GM12878 (cell line): ENCODE data around the gene PIGQ. TPM values are rescaled to one million over a fixed set of nuclear protein-coding genes. Genes with fewer than 3 reads are reported as not detected.

Experiments
- ATAC-seq: fragments of 200-7000 bp; cut with Tn5 transposase; 3 replicates; pipeline ENCODE4 v1.9.1; 2020; ENCODE audit warnings: mild to moderate bottlenecking, moderate library complexity
- BruUV-seq: library from RNA; stranded (reverse); fragments of 400-500 nt; replicated peaks from 2 replicates; lab custom pipeline; 2021; lab: Mats Ljungman, UMichigan
- CTCF ChIA-PET: fragments of 300-600 bp; sonication (Branson Sonifier 250); formaldehyde crosslinking; extraction: SDS; loops from one replicate; lab custom pipeline; 2021; ENCODE audit warnings: inconsistent platforms; lab: Yijun Ruan, JAX
- POLR2A ChIA-PET: fragments of 350-600 bp; formaldehyde crosslinking; extraction: SDS; loops from one replicate; lab custom pipeline; 2021; ENCODE audit warnings: inconsistent platforms; lab: Charles Lee
- RAD21 ChIA-PET: fragments of 300-600 bp; sonication (Branson Sonifier 250); formaldehyde crosslinking; loops from one replicate; lab custom pipeline; 2023; ENCODE audit warnings: antibody characterized with exemption; ENCODE audit not compliant: unreplicated experiment; lab: Charles Lee
- SMC1A ChIA-PET: fragments of 300-600 bp; sonication (Branson Sonifier 250); formaldehyde crosslinking; loops from one replicate; lab custom pipeline; 2023; ENCODE audit not compliant: unreplicated experiment, uncharacterized antibody; lab: Charles Lee
- DNase-seq: peaks from one replicate; pipeline ENCODE4 v3.0.0-alpha.2; 2011; ENCODE audit warnings: low read depth, low spot score
- FAIRE-seq: peaks from 3 replicates; lab custom pipeline; 2011; peaks lifted over from hg19 to GRCh38; lab: Jason Lieb, UNC
- H2AFZ ChIP-seq: 2 replicates; pipeline ENCODE4 v1.6.0; 2011; ENCODE audit warnings: low read depth, low read length, control low read depth; ENCODE audit not compliant: control insufficient read depth
- H3K27ac ChIP-seq: 2 replicates; pipeline ENCODE4 v1.5.1; 2011; ENCODE audit warnings: control low read depth; ENCODE audit not compliant: control insufficient read depth, insufficient read depth
- H3K27me3 ChIP-seq, 2 experiments: replicated peaks in 1 of 2; 2 replicates each; pipeline versions ENCODE4 v1.6.0 to v1.6.1; 2011; ENCODE audit warnings: low read length in 1 of 2; ENCODE audit not compliant: control insufficient read depth in 2 of 2, insufficient read depth in 2 of 2
- H3K36me3 ChIP-seq, 2 experiments: 2 replicates each; pipeline ENCODE4 v1.5.1; 2011; ENCODE audit warnings: low read length in 1 of 2; ENCODE audit not compliant: control insufficient read depth in 2 of 2, insufficient read depth in 2 of 2
- H3K4me1 ChIP-seq: 2 replicates; pipeline ENCODE4 v1.6.1; 2011; ENCODE audit warnings: mild to moderate bottlenecking, low read length, moderate library complexity, mixed read lengths; ENCODE audit not compliant: control insufficient read depth, insufficient read depth
- H3K4me2 ChIP-seq: 2 replicates; pipeline ENCODE4 v1.6.0; 2011; ENCODE audit warnings: control low read depth; ENCODE audit not compliant: control insufficient read depth, insufficient read depth
- H3K4me3 ChIP-seq: fragments of 200-600 bp; sonication (generic); 2 replicates; pipeline ENCODE4 v1.5.1; 2016
- H3K79me2 ChIP-seq: 2 replicates; pipeline ENCODE4 v1.6.0; 2011; ENCODE audit warnings: low read length; ENCODE audit not compliant: control insufficient read depth, insufficient read depth
- H3K9ac ChIP-seq: 2 replicates; pipeline ENCODE4 v1.8.0; 2011; ENCODE audit warnings: low read length, control low read depth, mixed read lengths; ENCODE audit not compliant: control insufficient read depth, insufficient read depth
- H3K9me3 ChIP-seq: replicated peaks from 3 replicates; pipeline ENCODE4 v1.5.1; 2011; ENCODE audit warnings: mild to moderate bottlenecking, low read length; ENCODE audit not compliant: control insufficient read depth, insufficient read depth
- H4K20me1 ChIP-seq: 2 replicates; pipeline ENCODE4 v1.6.0; 2011; ENCODE audit not compliant: control insufficient read depth, insufficient read depth
- CREM ChIP-seq: IDR thresholded peaks from 2 replicates; pipeline ENCODE4 v1.6.1; 2014; ENCODE audit warnings: antibody characterized with exemption, low read depth
- FOXM1 ChIP-seq: IDR thresholded peaks from 2 replicates; pipeline ENCODE4 v1.6.1; 2012; ENCODE audit warnings: low read depth, mild to moderate bottlenecking, inconsistent platforms, low read length, moderate library complexity
- HDGF ChIP-seq: fragments of 450-650 bp; IDR thresholded peaks from 2 replicates; pipeline ENCODE4 v1.6.1; 2016; ENCODE audit warnings: antibody characterized with exemption
- IKZF2 ChIP-seq, 2 experiments: fragments of 450-650 bp; IDR thresholded peaks; 2 replicates each; pipeline ENCODE4 v1.6.1; 2017; ENCODE audit warnings: mild to moderate bottlenecking in 2 of 2, moderate library complexity in 2 of 2
- KLF5 ChIP-seq: fragments of 450-650 bp; IDR thresholded peaks from 2 replicates; pipeline ENCODE4 v1.6.1; 2014; ENCODE audit warnings: mild to moderate bottlenecking; ENCODE audit not compliant: partially characterized antibody
- MEF2B ChIP-seq: fragments of 450-650 bp; IDR thresholded peaks from 2 replicates; pipeline ENCODE4 v1.6.1; 2018; ENCODE audit warnings: mild to moderate bottlenecking, moderate library complexity; ENCODE audit not compliant: partially characterized antibody, poor library complexity, severe bottlenecking
- MXI1 ChIP-seq: fragments of 150-350 bp; IDR thresholded peaks from 2 replicates; pipeline ENCODE4 v1.6.1; 2011; ENCODE audit warnings: low read depth, mild to moderate bottlenecking, inconsistent platforms, low read length, improper control_type of control experiment
- POLR2A ChIP-seq: IDR thresholded peaks from 2 replicates; pipeline ENCODE4 v1.6.1; 2011; ENCODE audit warnings: low read depth, mild to moderate bottlenecking, low read length
- RUNX3 ChIP-seq: IDR thresholded peaks from 2 replicates; pipeline ENCODE4 v1.6.1; 2012; ENCODE audit warnings: low read length, inconsistent platforms
- TAF1 ChIP-seq: IDR thresholded peaks from 2 replicates; pipeline ENCODE4 v1.6.1; 2011; ENCODE audit warnings: mild to moderate bottlenecking, low read depth, low read length, borderline replicate concordance
- YY1 ChIP-seq: IDR thresholded peaks from 2 replicates; pipeline ENCODE4 v1.6.1; 2011; ENCODE audit warnings: low read depth, mild to moderate bottlenecking, low read length
- WGBS: methylation state at CpG from one replicate; pipeline ENCODE4 v1.1.6; 2016; ENCODE audit warnings: low lambda C conversion rate; ENCODE audit not compliant: insufficient replicate concordance, insufficient coverage; ENCODE audit errors: missing lambda C conversion rate; 5-methylcytosine and 5-hydroxymethylcytosine counted together
- in situ Hi-C: fragments of 300-500 bp; cut with MboI; formaldehyde crosslinking; loops from 9 replicates; pipeline ENCODE4 v1.14.3; 2018; ENCODE audit warnings: mixed read lengths
- intact Hi-C: fragments of 100-400 bp; cut with micrococcal nuclease; formaldehyde crosslinking; loops from one replicate; pipeline ENCODE4 v1.14.2; 2022; ENCODE audit not compliant: unreplicated experiment
- polyA plus RNA-seq, 11 experiments: library from polyadenylated mRNA; depleted of rRNA in 4 of 11; unstranded in 6 of 11; stranded (reverse) in 5 of 11; fragments of >200 nt; fragmentation: Nextera tagmentation in 4 of 11; fragmentation: Illumina TruSeq in 1 of 11; extraction: Ambion mirVana in 4 of 11; extraction: Trizol in 1 of 11; gene quantifications; 1 replicate in 1 of 11; 2 replicates in 10 of 11; pipeline versions ENCODE4 v1.2.1 to v1.2.3, GENCODE V29; 2011 to 2016; ENCODE audit warnings: inconsistent platforms in 2 of 11, missing spikeins in 2 of 11, low read depth in 1 of 11
- total RNA-seq, 4 experiments: library from RNA; depleted of rRNA in 3 of 4; stranded (reverse); fragments of >200 nt in 3 of 4; fragmentation: Illumina TruSeq in 1 of 4; extraction: Trizol in 1 of 4; gene quantifications; 2 replicates each; pipeline versions ENCODE4 v1.2.1 to v1.2.3, GENCODE V29; 2013 to 2021
- TF ChIP-seq, protein P1 (sequence below): fragments of 450-650 bp; IDR thresholded peaks from 2 replicates; pipeline ENCODE4 v1.6.1; 2014; ENCODE audit warnings: mild to moderate bottlenecking
- TF ChIP-seq, protein P2 (sequence below), 3 experiments: IDR thresholded peaks in 2 of 3; conservative IDR thresholded peaks in 1 of 3; 2 replicates each; pipeline ENCODE4 v1.5.1; 2011; ENCODE audit warnings: low read depth in 3 of 3, low read length in 3 of 3, mild to moderate bottlenecking in 3 of 3, control low read depth in 2 of 3, moderate library complexity in 2 of 3, inconsistent platforms in 1 of 3, mixed read lengths in 1 of 3; ENCODE audit not compliant: control insufficient read depth in 2 of 3, insufficient read depth in 1 of 3; ENCODE audit errors: extremely low read depth in 1 of 3

PIGQ gene
- total and polyA plus RNA-seq, 10 of the 15 experiments (the other 5 are each of a cell fraction or from before 2014, with no cell fraction given) = 1.8 to 31.3 (median 17.5) TPM; not detected in 1

DNA sequence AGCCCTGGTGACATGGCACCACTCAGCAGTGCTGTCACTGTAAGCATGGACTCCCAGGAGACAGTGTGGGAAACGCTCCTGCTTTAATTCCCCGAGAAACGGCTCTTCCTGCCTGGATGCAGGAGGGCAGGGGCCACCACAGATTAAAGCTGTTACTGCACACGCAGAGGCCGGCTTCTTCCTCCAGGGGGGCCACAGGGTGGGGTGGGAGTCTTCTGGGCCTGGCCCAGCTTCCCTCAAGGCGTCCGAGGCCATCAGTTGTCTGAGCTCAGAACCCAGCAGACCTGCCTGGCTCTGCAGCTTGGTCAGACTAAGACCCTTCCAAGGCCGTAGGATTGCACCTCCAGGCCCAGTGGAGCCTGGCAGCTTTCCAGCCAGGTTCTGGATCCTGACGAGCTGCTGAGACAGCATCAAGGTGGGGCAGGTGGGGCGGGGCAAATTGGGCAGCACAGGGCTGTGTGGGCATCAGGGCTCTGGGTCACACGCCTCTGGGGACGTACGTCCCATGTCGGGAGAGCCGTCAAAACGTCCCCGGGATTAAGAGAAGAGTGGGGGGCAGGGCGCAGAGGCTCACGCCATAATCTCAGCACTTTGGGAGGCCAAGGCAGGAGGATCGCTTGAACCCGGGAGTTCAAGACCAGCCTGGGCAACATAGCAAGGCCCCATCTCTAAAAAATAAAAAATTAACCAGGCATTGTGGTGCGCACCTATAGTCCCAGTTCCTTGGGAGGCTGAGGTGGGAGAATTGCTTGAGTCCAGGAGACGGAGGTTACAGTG lies 47.3 kb upstream of the PIGQ start:
- Histone ChIP-seq H2AFZ (no peak overlapping the region), H3K4me3 (no peak overlapping the region), H3K27ac (no peak overlapping the region), H3K4me2 (no peak overlapping the region), H3K9ac (no peak overlapping the region), H3K9me3 (no peaks in the 10 kb centered on the region), H3K36me3 (peaks cover 0 to 2% of the 10 kb centered on the region in 2 experiments; a peak in 3 of 4 replicates), H3K27me3 (no peaks in the 10 kb centered on the region), H4K20me1 (no peaks in the 10 kb centered on the region; the same call in 1 of the 2 replicates), H3K79me2 (peaks cover 20% of the 10 kb centered on the region), H3K4me1 (peaks cover 25% of the 10 kb centered on the region)
- POLR2A ChIA-PET = no interaction called here
- WGBS = 90% methylated on average over 23 of the region's 23 CpGs
- intact Hi-C loops = no loop called here
- TF ChIP-seq MEF2B (no peak), POLR2A (peak; percentile 23; the same call in 1 of the 2 replicates)
- no TSS peak for BruUV-seq
- CTCF ChIA-PET = no interaction called here
- in situ Hi-C loops = no loop called here
- FAIRE-seq (no peak), ATAC-seq (no peak), DNase-seq (no peak)
- SMC1A ChIA-PET = no interaction called here
- RAD21 ChIA-PET = no interaction called here

DNA sequence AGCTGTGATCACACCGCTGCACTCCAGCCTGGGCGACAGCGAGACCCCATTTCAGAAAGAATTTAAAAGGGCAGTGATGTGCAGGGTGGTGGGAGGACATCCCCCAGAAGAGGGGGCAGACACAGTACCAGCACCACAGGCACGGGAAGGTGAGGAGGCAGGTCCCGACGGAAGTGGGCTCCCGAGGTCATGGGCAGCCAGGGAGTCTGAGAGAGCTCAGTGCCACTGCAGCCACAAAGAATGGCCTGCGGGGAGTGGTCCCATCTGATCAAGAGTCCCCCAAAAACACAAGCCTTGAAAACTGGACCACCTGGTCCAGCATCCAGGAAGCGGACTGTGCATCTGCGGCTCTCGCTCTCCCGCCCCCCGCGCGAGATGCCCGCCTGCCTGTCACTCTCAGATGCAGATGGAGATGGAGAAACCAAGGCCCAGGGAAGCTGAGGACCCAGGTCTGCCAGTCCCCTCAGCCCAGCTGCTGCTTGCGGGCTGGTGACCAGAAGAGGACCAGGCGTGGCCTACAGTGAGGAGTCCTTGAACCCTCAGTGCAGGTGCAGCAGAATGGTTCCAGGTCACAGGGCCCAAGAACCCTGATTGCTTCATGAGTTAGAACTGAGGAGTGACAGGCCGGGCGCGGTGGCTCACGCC lies 46.5 kb upstream of the PIGQ start:
- H3K9ac ChIP-seq = no peak overlapping the region
- WGBS = 98% methylated on average over 22 of the region's 22 CpGs
- H3K36me3 ChIP-seq = peaks cover 0 to 2% of the 10 kb centered on the region in 2 experiments; a peak in 3 of 4 replicates
- ChIA-PET POLR2A (no interaction called here), SMC1A (no interaction called here), CTCF (no interaction called here), RAD21 (no interaction called here)
- no peaks in the 10 kb centered on the region for H3K9me3 ChIP-seq
- no peak for FAIRE-seq
- BruUV-seq = no TSS peak
- H3K4me1 ChIP-seq = peaks cover 25% of the 10 kb centered on the region
- no peak overlapping the region for H2AFZ ChIP-seq
- peaks cover 23% of the 10 kb centered on the region for H3K79me2 ChIP-seq
- no peak overlapping the region for H3K27ac ChIP-seq
- H3K4me3 ChIP-seq = no peak overlapping the region
- intact Hi-C loops = no loop called here
- H4K20me1 ChIP-seq = no peaks in the 10 kb centered on the region; the same call in 1 of the 2 replicates
- H3K4me2 ChIP-seq = no peak overlapping the region
- H3K27me3 ChIP-seq = no peaks in the 10 kb centered on the region
- no peak for ATAC-seq
- DNase-seq = no peak
- in situ Hi-C loops = no loop called here
- TF ChIP-seq TAF1 (no peak), KLF5 (no peak), HDGF (no peak), FOXM1 (no peak), MXI1 (no peak), YY1 (no peak), RUNX3 (no peak), IKZF2 (IDR thresholded peaks at IDR 0.05) (no peak), CREM (no peak)
- TF ChIP-seq, protein P1, sequence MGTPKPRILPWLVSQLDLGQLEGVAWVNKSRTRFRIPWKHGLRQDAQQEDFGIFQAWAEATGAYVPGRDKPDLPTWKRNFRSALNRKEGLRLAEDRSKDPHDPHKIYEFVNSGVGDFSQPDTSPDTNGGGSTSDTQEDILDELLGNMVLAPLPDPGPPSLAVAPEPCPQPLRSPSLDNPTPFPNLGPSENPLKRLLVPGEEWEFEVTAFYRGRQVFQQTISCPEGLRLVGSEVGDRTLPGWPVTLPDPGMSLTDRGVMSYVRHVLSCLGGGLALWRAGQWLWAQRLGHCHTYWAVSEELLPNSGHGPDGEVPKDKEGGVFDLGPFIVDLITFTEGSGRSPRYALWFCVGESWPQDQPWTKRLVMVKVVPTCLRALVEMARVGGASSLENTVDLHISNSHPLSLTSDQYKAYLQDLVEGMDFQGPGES = no peak
- TF ChIP-seq, protein P2, sequence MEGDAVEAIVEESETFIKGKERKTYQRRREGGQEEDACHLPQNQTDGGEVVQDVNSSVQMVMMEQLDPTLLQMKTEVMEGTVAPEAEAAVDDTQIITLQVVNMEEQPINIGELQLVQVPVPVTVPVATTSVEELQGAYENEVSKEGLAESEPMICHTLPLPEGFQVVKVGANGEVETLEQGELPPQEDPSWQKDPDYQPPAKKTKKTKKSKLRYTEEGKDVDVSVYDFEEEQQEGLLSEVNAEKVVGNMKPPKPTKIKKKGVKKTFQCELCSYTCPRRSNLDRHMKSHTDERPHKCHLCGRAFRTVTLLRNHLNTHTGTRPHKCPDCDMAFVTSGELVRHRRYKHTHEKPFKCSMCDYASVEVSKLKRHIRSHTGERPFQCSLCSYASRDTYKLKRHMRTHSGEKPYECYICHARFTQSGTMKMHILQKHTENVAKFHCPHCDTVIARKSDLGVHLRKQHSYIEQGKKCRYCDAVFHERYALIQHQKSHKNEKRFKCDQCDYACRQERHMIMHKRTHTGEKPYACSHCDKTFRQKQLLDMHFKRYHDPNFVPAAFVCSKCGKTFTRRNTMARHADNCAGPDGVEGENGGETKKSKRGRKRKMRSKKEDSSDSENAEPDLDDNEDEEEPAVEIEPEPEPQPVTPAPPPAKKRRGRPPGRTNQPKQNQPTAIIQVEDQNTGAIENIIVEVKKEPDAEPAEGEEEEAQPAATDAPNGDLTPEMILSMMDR (IDR thresholded peaks at IDR 0.05 in 2 of 3, conservative IDR thresholded peaks at IDR 0.05 in 1 of 3; ENCODE audit: control insufficient read depth in 2 of 3, extremely low read depth in 1 of 3, insufficient read depth in 1 of 3, low read depth in 3 of 3, low read length in 3 of 3) = no peak
